GM12878 (cell line): ENCODE measurements around the gene CCDC88A. TPM values are rescaled to one million over a fixed set of nuclear protein-coding genes. Genes with fewer than 3 reads are reported as not detected.

ENCODE experiments used
- ATAC-seq: fragments of 200-7000 bp; cut with Tn5 transposase; 3 replicates; pipeline ENCODE4 v1.9.1; 2020; ENCODE audit warnings: mild to moderate bottlenecking, moderate library complexity
- BruUV-seq: library from RNA; stranded (reverse); fragments of 400-500 nt; replicated peaks from 2 replicates; lab custom pipeline; 2021; lab: Mats Ljungman, UMichigan
- CTCF ChIA-PET: fragments of 300-600 bp; sonication (Branson Sonifier 250); formaldehyde crosslinking; extraction: SDS; loops from one replicate; lab custom pipeline; 2021; ENCODE audit warnings: inconsistent platforms; lab: Yijun Ruan, JAX
- POLR2A ChIA-PET: fragments of 350-600 bp; formaldehyde crosslinking; extraction: SDS; loops from one replicate; lab custom pipeline; 2021; ENCODE audit warnings: inconsistent platforms; lab: Charles Lee
- RAD21 ChIA-PET: fragments of 300-600 bp; sonication (Branson Sonifier 250); formaldehyde crosslinking; loops from one replicate; lab custom pipeline; 2023; ENCODE audit warnings: antibody characterized with exemption; ENCODE audit not compliant: unreplicated experiment; lab: Charles Lee
- SMC1A ChIA-PET: fragments of 300-600 bp; sonication (Branson Sonifier 250); formaldehyde crosslinking; loops from one replicate; lab custom pipeline; 2023; ENCODE audit not compliant: unreplicated experiment, uncharacterized antibody; lab: Charles Lee
- DNase-seq: peaks from one replicate; pipeline ENCODE4 v3.0.0-alpha.2; 2011; ENCODE audit warnings: low read depth, low spot score
- FAIRE-seq: peaks from 3 replicates; lab custom pipeline; 2011; peaks lifted over from hg19 to GRCh38; lab: Jason Lieb, UNC
- H2AFZ ChIP-seq: 2 replicates; pipeline ENCODE4 v1.6.0; 2011; ENCODE audit warnings: low read depth, low read length, control low read depth; ENCODE audit not compliant: control insufficient read depth
- H3K27ac ChIP-seq: 2 replicates; pipeline ENCODE4 v1.5.1; 2011; ENCODE audit warnings: control low read depth; ENCODE audit not compliant: control insufficient read depth, insufficient read depth
- H3K27me3 ChIP-seq, 2 experiments: replicated peaks in 1 of 2; 2 replicates each; pipeline versions ENCODE4 v1.6.0 to v1.6.1; 2011; ENCODE audit warnings: low read length in 1 of 2; ENCODE audit not compliant: control insufficient read depth in 2 of 2, insufficient read depth in 2 of 2
- H3K36me3 ChIP-seq, 2 experiments: 2 replicates each; pipeline ENCODE4 v1.5.1; 2011; ENCODE audit warnings: low read length in 1 of 2; ENCODE audit not compliant: control insufficient read depth in 2 of 2, insufficient read depth in 2 of 2
- H3K4me1 ChIP-seq: 2 replicates; pipeline ENCODE4 v1.6.1; 2011; ENCODE audit warnings: mild to moderate bottlenecking, low read length, moderate library complexity, mixed read lengths; ENCODE audit not compliant: control insufficient read depth, insufficient read depth
- H3K4me2 ChIP-seq: 2 replicates; pipeline ENCODE4 v1.6.0; 2011; ENCODE audit warnings: control low read depth; ENCODE audit not compliant: control insufficient read depth, insufficient read depth
- H3K4me3 ChIP-seq: fragments of 200-600 bp; sonication (generic); 2 replicates; pipeline ENCODE4 v1.5.1; 2016
- H3K79me2 ChIP-seq: 2 replicates; pipeline ENCODE4 v1.6.0; 2011; ENCODE audit warnings: low read length; ENCODE audit not compliant: control insufficient read depth, insufficient read depth
- H3K9ac ChIP-seq: 2 replicates; pipeline ENCODE4 v1.8.0; 2011; ENCODE audit warnings: low read length, control low read depth, mixed read lengths; ENCODE audit not compliant: control insufficient read depth, insufficient read depth
- H3K9me3 ChIP-seq: replicated peaks from 3 replicates; pipeline ENCODE4 v1.5.1; 2011; ENCODE audit warnings: mild to moderate bottlenecking, low read length; ENCODE audit not compliant: control insufficient read depth, insufficient read depth
- H4K20me1 ChIP-seq: 2 replicates; pipeline ENCODE4 v1.6.0; 2011; ENCODE audit not compliant: control insufficient read depth, insufficient read depth
- KAT2A ChIP-seq: conservative IDR thresholded peaks from 2 replicates; pipeline ENCODE4 v1.6.1; 2011; ENCODE audit warnings: low read depth, low read length; ENCODE audit not compliant: control insufficient read depth
- RFX5 ChIP-seq: IDR thresholded peaks from 2 replicates; pipeline ENCODE4 v1.6.1; 2011; ENCODE audit warnings: low read depth, low read length, improper control_type of control experiment
- SMAD5 ChIP-seq: IDR thresholded peaks from 2 replicates; pipeline ENCODE4 v1.6.1; 2016; ENCODE audit warnings: antibody characterized with exemption, low read depth
- ZZZ3 ChIP-seq: IDR thresholded peaks from 2 replicates; pipeline ENCODE4 v1.6.1; 2011; ENCODE audit warnings: low read depth; ENCODE audit not compliant: control insufficient read depth, insufficient read length
- WGBS: methylation state at CpG from one replicate; pipeline ENCODE4 v1.1.6; 2016; ENCODE audit warnings: low lambda C conversion rate; ENCODE audit not compliant: insufficient replicate concordance, insufficient coverage; ENCODE audit errors: missing lambda C conversion rate; 5-methylcytosine and 5-hydroxymethylcytosine counted together
- in situ Hi-C: fragments of 300-500 bp; cut with MboI; formaldehyde crosslinking; loops from 9 replicates; pipeline ENCODE4 v1.14.3; 2018; ENCODE audit warnings: mixed read lengths
- intact Hi-C: fragments of 100-400 bp; cut with micrococcal nuclease; formaldehyde crosslinking; loops from one replicate; pipeline ENCODE4 v1.14.2; 2022; ENCODE audit not compliant: unreplicated experiment
- polyA plus RNA-seq, 11 experiments: library from polyadenylated mRNA; depleted of rRNA in 4 of 11; unstranded in 6 of 11; stranded (reverse) in 5 of 11; fragments of >200 nt; fragmentation: Nextera tagmentation in 4 of 11; fragmentation: Illumina TruSeq in 1 of 11; extraction: Ambion mirVana in 4 of 11; extraction: Trizol in 1 of 11; gene quantifications; 1 replicate in 1 of 11; 2 replicates in 10 of 11; pipeline versions ENCODE4 v1.2.1 to v1.2.3, GENCODE V29; 2011 to 2016; ENCODE audit warnings: inconsistent platforms in 2 of 11, missing spikeins in 2 of 11, low read depth in 1 of 11
- total RNA-seq, 4 experiments: library from RNA; depleted of rRNA in 3 of 4; stranded (reverse); fragments of >200 nt in 3 of 4; fragmentation: Illumina TruSeq in 1 of 4; extraction: Trizol in 1 of 4; gene quantifications; 2 replicates each; pipeline versions ENCODE4 v1.2.1 to v1.2.3, GENCODE V29; 2013 to 2021
- TF ChIP-seq, protein P1 (sequence below): fragments of 150-350 bp; IDR thresholded peaks from 2 replicates; pipeline ENCODE4 v1.6.1; 2016; ENCODE audit warnings: low read depth, low read length
- TF ChIP-seq, protein P2 (sequence below): IDR thresholded peaks from 2 replicates; pipeline ENCODE4 v1.6.1; 2011; ENCODE audit warnings: low read depth, low read length, improper control_type of control experiment, borderline replicate concordance

Gene CCDC88A
- total and polyA plus RNA-seq, 10 of the 15 experiments (the other 5 are each of a cell fraction or from before 2014, with no cell fraction given): 1.8 to 71.6 (median 45.9) TPM

DNA sequence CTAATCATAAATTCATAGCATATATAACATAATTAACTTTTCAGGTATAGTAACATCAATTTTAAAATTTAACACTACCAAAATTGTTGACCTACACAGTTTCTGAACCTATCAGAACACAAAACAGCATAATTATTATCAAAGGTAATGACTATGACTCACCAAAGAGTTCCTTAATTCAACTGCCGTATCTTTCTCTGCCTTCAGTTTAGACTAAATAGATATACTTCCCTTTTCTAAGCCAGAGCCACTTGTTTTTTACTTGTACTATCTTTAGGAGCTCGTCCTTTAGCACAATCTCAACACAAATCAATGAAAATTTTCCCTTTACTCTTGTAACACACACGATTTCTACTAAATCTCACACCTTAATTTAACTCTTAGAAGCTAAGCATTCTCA lies 54.4 kb downstream of the CCDC88A start:
- TF ChIP-seq, protein P1, sequence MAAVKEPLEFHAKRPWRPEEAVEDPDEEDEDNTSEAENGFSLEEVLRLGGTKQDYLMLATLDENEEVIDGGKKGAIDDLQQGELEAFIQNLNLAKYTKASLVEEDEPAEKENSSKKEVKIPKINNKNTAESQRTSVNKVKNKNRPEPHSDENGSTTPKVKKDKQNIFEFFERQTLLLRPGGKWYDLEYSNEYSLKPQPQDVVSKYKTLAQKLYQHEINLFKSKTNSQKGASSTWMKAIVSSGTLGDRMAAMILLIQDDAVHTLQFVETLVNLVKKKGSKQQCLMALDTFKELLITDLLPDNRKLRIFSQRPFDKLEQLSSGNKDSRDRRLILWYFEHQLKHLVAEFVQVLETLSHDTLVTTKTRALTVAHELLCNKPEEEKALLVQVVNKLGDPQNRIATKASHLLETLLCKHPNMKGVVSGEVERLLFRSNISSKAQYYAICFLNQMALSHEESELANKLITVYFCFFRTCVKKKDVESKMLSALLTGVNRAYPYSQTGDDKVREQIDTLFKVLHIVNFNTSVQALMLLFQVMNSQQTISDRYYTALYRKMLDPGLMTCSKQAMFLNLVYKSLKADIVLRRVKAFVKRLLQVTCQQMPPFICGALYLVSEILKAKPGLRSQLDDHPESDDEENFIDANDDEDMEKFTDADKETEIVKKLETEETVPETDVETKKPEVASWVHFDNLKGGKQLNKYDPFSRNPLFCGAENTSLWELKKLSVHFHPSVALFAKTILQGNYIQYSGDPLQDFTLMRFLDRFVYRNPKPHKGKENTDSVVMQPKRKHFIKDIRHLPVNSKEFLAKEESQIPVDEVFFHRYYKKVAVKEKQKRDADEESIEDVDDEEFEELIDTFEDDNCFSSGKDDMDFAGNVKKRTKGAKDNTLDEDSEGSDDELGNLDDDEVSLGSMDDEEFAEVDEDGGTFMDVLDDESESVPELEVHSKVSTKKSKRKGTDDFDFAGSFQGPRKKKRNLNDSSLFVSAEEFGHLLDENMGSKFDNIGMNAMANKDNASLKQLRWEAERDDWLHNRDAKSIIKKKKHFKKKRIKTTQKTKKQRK: no peak
- TF ChIP-seq, protein P2, sequence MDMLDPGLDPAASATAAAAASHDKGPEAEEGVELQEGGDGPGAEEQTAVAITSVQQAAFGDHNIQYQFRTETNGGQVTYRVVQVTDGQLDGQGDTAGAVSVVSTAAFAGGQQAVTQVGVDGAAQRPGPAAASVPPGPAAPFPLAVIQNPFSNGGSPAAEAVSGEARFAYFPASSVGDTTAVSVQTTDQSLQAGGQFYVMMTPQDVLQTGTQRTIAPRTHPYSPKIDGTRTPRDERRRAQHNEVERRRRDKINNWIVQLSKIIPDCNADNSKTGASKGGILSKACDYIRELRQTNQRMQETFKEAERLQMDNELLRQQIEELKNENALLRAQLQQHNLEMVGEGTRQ: no peak
- TF ChIP-seq KAT2A: no peak
- TF ChIP-seq RFX5: no peak
- TF ChIP-seq SMAD5: no peak
- no peak for TF ChIP-seq ZZZ3
- FAIRE-seq (no peak), ATAC-seq (no peak), DNase-seq (no peak)
- Histone ChIP-seq H3K4me2 (no peak overlapping the region), H3K36me3 (no peaks in the 10 kb centered on the region), H2AFZ (no peak overlapping the region), H3K9ac (no peak overlapping the region), H3K4me1 (peaks cover 3% of the 10 kb centered on the region; the same call in 1 of the 2 replicates), H3K9me3 (no peaks in the 10 kb centered on the region), H4K20me1 (no peaks in the 10 kb centered on the region), H3K79me2 (no peaks in the 10 kb centered on the region), H3K27me3 (no peaks in the 10 kb centered on the region), H3K27ac (no peak overlapping the region), H3K4me3 (no peak overlapping the region)
- POLR2A ChIA-PET: interaction anchor here (0.9 kb wide), 1 partner anchor 8 kb away, joined by 3 read pairs; no protein-coding TSS in a partner anchor
- CTCF ChIA-PET: interaction anchor here (0.9 to 1.5 kb wide), 4 partner anchors 9 to 465 kb away, joined by 3 read pairs; no protein-coding TSS in a partner anchor
- SMC1A ChIA-PET: interaction anchor here (0.7 to 1.3 kb wide), 4 partner anchors 13 to 71 kb away, joined by 3 to 5 read pairs (median 4); no protein-coding TSS in a partner anchor
- in situ Hi-C loops (no loop called here), intact Hi-C loops (no loop called here)
- WGBS: 96% methylated on average over 3 of the region's 3 CpGs
- RAD21 ChIA-PET: interaction anchor here (0.6 kb wide), 1 partner anchor 13 kb away, joined by 3 read pairs; no protein-coding TSS in a partner anchor
- BruUV-seq: no TSS peak
